GM12875 (cell line): ENCODE results near the gene C4orf50.

Experiments used
- H3K4me3 ChIP-seq: one replicate; pipeline ENCODE4 v1.5.1; 2011; ENCODE audit warnings: low read depth, low read length, control low read depth
- TF ChIP-seq, protein P1 (sequence below): IDR thresholded peaks from 2 replicates; pipeline ENCODE4 v1.5.1; 2011; ENCODE audit warnings: low read depth, mild to moderate bottlenecking, control low read depth, inconsistent platforms, low read length, moderate library complexity, borderline replicate concordance; ENCODE audit not compliant: insufficient read depth

C4orf50 gene

GRCh38 chr4:5976921-5977320, 41.3 kb downstream of the C4orf50 start:
- H3K4me3 ChIP-seq, result no peak overlapping the region
- TF ChIP-seq, protein P1, sequence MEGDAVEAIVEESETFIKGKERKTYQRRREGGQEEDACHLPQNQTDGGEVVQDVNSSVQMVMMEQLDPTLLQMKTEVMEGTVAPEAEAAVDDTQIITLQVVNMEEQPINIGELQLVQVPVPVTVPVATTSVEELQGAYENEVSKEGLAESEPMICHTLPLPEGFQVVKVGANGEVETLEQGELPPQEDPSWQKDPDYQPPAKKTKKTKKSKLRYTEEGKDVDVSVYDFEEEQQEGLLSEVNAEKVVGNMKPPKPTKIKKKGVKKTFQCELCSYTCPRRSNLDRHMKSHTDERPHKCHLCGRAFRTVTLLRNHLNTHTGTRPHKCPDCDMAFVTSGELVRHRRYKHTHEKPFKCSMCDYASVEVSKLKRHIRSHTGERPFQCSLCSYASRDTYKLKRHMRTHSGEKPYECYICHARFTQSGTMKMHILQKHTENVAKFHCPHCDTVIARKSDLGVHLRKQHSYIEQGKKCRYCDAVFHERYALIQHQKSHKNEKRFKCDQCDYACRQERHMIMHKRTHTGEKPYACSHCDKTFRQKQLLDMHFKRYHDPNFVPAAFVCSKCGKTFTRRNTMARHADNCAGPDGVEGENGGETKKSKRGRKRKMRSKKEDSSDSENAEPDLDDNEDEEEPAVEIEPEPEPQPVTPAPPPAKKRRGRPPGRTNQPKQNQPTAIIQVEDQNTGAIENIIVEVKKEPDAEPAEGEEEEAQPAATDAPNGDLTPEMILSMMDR, result no peak

DNA sequence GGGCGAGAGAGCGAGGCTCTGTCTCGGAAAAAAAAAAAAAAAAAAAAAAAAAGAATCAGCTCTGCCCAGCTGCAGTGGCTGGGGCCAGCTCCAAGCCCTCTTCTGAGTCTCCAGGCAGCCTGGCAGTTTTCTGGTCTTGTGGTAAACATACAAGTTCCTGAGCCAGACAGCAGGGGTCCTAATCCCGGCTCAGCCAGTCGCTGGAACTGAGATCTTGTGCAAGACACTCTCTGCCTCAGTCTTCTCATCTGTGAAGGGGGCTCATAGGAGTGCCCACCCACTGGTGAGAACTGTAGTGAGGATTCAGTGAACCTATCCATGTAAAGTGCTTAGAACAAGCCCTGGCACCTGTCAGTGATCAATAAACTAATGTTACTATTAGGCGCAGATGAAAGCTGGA, 41.8 kb downstream of the C4orf50 start:
- TF ChIP-seq, protein P1, result no peak
- no peak overlapping the region for H3K4me3 ChIP-seq

DNA sequence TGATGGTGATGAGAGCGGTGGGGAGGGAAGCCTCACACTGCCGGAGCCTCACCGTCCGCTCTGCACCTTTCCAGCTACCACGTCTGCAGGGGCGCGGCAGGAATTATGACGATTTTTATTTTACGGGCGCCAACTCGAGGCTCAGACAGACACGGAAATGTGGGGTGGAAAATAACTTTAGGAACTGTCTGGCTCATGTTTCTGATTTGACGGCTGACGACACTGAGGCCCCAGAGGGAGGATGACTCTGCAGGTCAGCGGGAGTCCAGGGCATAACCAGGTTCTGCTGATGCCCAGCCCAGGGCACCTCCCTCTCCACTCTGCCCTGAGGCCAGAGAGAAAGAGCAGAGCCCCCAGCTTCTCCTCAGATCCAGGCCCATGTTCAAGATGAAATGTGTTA, 43.9 kb downstream of the C4orf50 start:
- TF ChIP-seq, protein P1, result no peak
- H3K4me3 ChIP-seq, result no peak overlapping the region

- H3K4me3 ChIP-seq, result no peak overlapping the region
- TF ChIP-seq, protein P1, result no peak
Observed at GRCh38 chr4:5973486-5974220, 44.6 kb downstream of the C4orf50 start.

DNA sequence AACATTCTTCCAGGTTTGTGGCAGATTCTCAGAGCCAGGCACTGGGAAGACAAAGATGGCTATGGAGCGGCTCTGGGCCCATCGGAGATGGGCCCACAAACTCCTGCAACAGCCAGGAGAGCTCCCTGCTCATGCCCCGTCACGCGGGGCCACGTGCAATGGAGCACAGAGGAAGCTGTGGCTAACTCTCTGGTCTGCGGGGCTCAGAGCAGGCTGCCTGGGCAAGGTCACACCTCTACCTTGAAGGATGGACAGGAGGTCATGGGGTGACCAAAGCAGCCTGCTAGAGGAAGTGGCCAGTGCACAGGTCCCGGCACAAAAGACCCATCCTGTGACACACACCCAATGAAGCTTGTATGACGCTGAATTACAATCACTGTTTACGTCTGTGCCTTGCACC, 45.2 kb downstream of the C4orf50 start:
- no peak overlapping the region for H3K4me3 ChIP-seq
- TF ChIP-seq, protein P1, result no peak

DNA sequence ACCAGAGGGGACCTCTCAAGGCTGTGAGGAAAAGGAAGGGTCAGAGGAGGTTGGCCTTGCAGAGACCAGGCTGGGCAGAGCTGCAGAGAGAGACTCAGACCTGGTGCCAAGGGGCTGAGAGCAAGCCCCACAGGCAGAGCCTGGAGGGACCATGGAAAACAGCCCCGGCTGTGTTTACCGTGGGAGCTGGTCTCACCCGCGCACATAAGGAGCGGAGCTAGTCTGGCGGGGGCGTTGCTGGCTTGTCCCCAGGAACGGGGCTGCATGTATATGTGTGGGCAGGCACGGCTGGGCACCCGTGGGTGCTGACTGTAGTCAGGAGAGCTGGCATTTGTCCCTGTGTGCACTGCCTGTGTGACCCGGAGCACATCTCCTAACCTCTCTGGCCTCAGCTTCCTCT, 45.7 kb downstream of the C4orf50 start:
- TF ChIP-seq, protein P1, result no peak
- no peak overlapping the region for H3K4me3 ChIP-seq

DNA sequence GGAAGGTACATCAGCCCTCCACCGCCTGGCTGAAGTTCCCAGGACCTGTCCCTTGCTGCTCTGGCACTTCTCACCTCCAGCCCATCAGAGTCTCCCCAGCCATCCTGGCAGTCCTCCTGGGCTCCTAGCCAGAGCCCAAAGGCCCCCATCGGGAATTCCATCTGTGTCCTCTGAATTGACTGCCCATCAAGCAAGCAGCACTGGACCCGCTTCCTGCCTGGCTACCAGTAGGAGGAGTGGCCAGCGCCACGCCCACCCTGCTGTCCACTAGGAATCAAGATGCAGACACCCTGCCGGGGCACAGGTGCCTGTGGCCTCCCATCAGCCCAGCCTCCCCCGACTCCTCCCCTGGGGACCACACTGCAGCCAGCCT, 47.2 kb downstream of the C4orf50 start:
- TF ChIP-seq, protein P1, result no peak
- no peak overlapping the region for H3K4me3 ChIP-seq
